PC-9 (cell line): ENCODE data around the gene RPP25L.

ENCODE experiments used
- EZH2 ChIP-seq: fragments of 200-600 bp; sonication (generic); IDR thresholded peaks from 2 replicates; pipeline ENCODE4 v1.8.0; 2017; ENCODE audit warnings: antibody characterized with exemption, low read depth
- TF ChIP-seq, protein P1 (sequence below): fragments of 200-600 bp; sonication (generic); conservative IDR thresholded peaks from 2 replicates; pipeline ENCODE4 v1.6.1; 2017; ENCODE audit warnings: mixed run types, antibody characterized with exemption, mild to moderate bottlenecking, moderate library complexity

DNA sequence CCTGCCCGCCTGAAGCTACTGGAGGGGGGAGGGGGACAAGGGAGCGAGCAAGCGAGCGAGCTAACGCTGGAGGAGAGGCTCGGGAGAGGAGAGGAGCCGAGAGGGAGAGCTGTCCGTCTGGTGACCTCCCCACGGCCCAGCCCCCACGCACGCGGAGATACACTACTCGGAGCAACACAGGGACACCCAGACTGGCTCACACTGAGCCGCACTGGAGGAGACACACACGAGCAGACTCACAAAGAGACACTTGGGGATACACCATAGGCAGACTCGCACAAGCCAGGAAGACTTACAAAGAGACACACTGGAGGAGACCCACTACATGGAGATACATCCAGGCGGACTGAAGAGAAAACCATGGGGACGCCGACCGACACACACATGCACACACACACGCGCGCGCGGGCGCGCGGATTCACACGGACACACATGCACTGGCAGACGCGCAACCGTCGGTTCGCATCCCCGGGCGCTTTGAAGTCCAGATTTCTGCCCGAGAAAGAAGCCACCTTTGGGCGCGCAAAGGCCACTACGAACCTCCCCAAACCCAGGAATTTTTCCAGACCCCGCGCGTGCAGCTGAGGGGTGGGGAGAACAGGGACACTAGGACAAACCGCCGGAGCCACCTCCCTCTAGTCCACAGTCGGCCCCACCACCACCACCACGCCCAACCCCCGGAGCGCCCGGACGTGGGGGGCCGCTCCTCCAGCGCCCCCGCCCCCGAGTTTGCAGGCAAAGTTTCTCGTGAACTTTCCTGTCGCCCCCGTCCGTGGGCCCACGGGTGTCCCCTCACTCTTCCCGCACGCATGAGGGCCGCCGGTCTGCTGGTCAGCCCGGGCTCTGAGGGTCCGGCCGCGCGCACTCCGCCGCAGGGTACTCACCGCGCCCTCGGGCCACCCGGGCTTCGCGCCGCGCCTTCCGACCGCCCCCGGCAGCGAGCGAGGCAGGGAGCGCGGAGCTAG is 22.9 kb downstream of the RPP25L start:
- no peak for TF ChIP-seq EZH2
- TF ChIP-seq, protein P1, sequence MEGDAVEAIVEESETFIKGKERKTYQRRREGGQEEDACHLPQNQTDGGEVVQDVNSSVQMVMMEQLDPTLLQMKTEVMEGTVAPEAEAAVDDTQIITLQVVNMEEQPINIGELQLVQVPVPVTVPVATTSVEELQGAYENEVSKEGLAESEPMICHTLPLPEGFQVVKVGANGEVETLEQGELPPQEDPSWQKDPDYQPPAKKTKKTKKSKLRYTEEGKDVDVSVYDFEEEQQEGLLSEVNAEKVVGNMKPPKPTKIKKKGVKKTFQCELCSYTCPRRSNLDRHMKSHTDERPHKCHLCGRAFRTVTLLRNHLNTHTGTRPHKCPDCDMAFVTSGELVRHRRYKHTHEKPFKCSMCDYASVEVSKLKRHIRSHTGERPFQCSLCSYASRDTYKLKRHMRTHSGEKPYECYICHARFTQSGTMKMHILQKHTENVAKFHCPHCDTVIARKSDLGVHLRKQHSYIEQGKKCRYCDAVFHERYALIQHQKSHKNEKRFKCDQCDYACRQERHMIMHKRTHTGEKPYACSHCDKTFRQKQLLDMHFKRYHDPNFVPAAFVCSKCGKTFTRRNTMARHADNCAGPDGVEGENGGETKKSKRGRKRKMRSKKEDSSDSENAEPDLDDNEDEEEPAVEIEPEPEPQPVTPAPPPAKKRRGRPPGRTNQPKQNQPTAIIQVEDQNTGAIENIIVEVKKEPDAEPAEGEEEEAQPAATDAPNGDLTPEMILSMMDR, result no peak
